MM.1S (cell line): Measurements from ENCODE around the gene APOA4.

Experiments used
- CTCF ChIP-seq: fragments of 300-600 bp; sonication (generic); IDR thresholded peaks from 2 replicates; pipeline ENCODE4 v1.5.1; 2016; ENCODE audit warnings: antibody characterized with exemption, low read length, mixed read lengths
- EZH2 ChIP-seq: fragments of 300-600 bp; sonication (generic); optimal IDR thresholded peaks from 2 replicates; pipeline ENCODE3; 2017; ENCODE audit warnings: low read depth, mild to moderate bottlenecking, antibody characterized with exemption, low read length, mixed read lengths
- EZH2phosphoT487 ChIP-seq: fragments of 300-600 bp; sonication (generic); IDR thresholded peaks from 2 replicates; pipeline ENCODE4 v1.6.1; 2018; ENCODE audit warnings: antibody characterized with exemption, low read length

DNA sequence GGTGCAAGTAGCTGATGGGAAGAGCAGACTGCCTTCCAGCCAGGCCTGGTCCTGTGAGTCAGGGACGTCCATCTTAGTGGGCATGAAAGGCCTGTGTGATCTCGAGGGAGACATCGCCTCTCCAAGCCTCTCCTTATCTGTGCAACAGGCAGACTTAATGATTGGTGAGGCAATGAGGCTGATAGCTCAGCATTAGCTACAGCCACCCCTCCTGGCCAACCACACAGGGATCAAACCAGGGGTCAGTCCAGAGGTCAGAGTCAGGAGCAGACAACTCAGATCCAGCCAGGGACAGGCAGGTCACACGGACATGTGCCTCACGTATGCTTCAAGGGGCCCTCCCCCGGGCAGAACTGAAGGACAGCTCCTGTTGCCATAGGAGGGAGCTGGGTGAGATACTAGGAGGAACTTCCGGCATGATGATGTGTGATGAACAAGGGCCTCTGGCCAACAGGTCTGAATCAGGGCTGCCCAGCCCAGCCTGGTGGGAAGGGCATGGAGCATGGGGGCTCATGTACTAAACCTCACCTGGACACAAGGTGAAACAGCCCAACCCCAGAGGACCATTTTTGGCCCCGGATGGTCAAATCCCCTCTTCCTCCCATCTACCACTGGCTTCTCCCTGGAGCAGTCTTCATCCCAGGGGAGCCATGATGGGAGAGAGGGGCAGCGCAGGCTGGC, 3.8 kb upstream of the APOA4 start:
- no peak for TF ChIP-seq CTCF
- TF ChIP-seq EZH2, result no peak
- no peak for TF ChIP-seq EZH2phosphoT487
